GM19397 (cell line): ENCODE data around the gene TSC1.

Source experiments
- ATAC-seq: cut with Tn5 transposase; IDR thresholded peaks from one replicate; pipeline ENCODE4 v1.9.1; 2021; ENCODE audit warnings: mild to moderate bottlenecking, moderate library complexity; ENCODE audit not compliant: unreplicated experiment

TSC1 gene

DNA sequence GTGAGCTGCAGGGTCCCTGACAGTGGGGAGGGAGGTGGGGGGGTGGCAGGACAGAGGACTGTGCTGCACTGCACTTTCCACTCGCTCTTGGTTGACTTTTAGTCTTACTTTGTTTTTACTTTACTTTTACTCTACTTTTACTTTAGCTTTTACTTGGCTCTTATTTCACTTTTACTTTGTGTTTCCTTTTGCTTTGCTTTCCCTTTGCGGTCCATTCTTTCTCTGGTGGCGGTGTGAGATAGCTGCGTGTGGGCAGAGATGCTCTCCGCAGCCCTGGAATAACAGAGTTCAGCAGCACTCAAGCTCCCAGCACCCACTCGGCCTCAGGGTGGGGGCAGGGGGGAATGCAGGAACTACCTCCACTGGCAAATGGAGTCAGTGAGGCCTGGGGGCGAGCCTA, 71.0 kb downstream of the TSC1 start:
- no peak for ATAC-seq

GRCh38 chr9:132869266-132869665, 75.2 kb downstream of the TSC1 start:
- ATAC-seq = no peak

DNA sequence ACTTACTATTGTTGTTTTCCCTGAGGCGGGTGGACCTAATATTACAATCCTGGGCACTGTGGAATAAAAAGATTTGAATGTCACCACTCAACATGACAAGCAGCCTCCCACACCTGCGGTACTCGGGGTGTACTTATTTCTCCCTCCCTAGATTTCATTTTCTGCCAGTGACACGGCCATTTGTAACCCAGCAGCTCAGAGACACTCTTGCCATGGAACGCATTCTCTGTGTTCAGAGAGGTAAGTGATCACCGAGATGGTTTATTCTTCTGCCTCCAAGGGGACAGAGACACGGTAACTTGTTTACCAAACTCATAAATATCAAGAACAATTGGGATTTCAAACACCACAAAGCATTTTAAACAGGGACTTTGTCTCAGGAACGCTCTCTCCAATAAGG, 77.5 kb downstream of the TSC1 start:
- ATAC-seq = no peak

GRCh38 chr9:132864691-132865090, 79.7 kb downstream of the TSC1 start:
- ATAC-seq = no peak

- no peak for ATAC-seq
Observed at GRCh38 chr9:132864277-132864676, 80.1 kb downstream of the TSC1 start.

- ATAC-seq = no peak
Observed at GRCh38 chr9:132863096-132863495, 81.3 kb downstream of the TSC1 start.

DNA sequence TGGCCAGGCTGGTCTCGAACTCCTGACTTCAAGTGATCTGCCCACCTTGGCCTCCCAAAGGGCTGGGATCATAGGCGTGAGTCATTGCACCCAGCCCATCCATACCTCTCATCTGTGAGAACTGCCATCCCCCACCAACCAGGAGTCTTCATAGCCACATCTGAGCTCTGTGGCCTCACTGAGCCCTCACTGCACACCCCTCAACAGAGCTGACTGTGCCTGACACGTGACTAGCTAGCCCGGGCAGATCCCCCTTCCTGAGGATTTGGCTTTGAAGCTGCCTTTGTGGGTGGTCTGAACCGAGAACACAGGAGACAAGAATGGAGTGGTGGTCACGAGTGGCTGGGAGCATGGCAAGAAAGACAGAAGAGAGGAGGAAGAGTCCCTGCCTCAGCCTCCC, 81.9 kb downstream of the TSC1 start:
- ATAC-seq = no peak

- ATAC-seq = no peak
Observed at GRCh38 chr9:132861666-132862065, 82.8 kb downstream of the TSC1 start.

- no peak for ATAC-seq
Observed at GRCh38 chr9:132858751-132859150, 85.7 kb downstream of the TSC1 start.

DNA sequence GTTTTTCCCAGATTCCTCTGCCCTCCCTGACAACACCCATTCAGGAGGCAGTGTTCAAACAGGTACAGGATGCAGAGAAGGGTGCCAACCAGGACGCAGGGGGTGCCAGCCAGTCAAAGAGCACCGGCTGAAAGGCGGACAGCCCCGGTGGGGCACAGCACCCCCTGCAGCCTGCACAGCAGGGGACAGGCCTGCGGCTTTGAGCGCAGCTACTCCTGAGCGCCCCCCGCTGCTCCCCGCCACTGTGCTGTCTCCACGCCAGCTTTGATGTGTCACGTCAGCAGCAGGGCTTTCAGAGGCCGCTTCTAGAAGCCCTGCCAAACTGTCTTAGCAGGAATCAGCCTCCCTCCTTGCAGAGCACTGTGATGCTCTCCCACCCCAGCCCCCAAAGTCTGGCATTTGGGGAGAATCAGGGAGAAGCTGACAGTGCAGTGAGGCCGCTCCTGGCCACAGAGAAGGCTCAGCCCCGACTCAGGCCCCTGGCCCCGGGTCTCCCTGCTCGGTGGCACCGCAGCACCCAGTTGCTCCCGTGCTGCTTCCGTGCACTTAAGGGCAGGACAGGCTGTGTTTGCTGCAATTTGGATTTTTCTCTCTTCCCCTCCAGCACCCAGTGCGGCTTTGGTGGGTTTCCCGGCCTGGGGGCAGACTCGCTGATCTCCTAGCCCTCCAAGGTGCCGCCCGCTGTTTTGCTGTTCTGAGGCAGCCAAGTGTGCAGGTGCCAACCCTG, 86.6 kb downstream of the TSC1 start:
- ATAC-seq = no peak

DNA sequence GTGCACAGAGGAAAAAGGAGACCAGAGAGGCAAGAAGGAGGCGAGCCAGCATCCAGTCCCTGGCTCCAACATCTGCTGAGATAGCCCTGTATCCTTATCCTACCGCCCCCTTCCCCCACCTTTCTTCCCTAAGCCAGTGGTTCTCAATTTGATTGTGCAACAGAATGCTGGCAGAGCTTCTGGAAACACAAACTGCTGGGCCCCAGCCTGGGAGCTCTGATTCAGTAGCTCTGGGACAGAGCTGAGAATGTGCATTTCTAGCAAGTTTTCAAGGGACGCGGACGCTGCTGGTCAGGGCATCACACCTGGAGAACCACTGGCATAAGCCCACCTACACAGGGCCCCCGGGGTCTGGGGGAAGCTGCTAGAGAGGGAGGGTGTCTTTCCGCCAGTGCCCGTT, 87.4 kb downstream of the TSC1 start:
- no peak for ATAC-seq

DNA sequence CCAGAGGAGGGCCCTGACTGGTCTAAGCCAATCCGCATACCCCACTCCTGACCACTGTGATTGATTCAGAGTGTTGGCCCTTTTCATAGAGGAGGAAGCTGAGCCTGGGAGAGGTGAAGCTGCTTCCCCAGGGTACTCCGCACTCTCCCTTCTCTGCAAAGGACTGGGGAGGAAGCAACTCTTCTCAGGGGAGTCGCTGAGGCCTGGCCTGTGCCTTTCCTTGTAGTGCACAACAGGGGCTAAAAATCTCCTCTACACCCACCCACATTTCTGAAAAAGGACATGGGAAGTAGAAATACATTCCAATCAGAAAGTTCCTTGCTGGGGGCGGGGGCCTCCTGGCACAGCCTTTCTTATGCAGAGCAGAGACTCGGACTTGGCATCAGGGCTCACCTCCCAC, 88.5 kb downstream of the TSC1 start:
- ATAC-seq = no peak

DNA sequence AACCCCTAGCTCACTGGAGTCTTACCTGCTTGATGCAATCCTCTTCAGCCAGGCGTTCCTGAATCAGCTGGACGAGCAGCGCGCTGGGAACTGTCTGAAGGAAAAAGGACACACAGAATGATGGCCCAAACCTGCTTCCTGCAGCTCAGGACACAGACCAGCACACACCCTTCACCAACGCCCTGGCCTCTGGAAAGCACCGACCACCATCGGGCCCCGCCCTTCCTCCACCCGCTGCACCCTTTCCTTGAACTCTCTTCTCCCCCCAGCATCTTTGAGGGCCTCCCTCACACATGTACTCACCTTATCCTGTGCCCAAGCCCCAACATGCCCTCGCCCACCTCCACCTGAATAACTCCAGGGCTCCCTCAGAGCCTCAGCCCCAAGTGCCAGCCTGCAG, 89.6 kb downstream of the TSC1 start:
- ATAC-seq = no peak

- no peak for ATAC-seq
Observed at GRCh38 chr9:132853482-132853881, 90.9 kb downstream of the TSC1 start.

DNA sequence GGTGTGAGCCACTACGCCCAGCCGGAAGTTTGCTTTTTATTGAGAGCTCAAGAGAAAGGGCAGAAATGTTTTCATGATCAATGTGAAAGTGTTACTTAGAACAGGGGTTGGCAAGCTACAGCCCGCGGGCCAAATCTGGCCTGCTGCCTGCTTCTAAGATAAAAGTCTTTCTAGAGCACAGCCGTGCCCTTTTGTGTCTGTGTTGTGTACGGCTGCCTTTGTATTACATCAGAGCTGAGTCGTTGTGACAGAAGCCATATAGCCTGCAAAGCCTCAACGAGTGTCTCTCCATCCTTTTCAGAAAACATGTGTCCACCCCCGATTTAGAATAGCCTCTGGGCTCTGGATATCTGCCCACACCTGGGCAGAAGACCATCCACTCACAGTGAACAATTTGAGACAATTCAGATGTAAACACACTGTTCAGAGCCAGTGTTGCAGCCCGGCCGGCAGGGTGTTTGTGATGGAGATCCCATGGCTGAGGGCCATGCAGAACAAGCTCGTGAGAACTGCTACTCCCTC, 95.2 kb downstream of the TSC1 start:
- ATAC-seq = no peak

DNA sequence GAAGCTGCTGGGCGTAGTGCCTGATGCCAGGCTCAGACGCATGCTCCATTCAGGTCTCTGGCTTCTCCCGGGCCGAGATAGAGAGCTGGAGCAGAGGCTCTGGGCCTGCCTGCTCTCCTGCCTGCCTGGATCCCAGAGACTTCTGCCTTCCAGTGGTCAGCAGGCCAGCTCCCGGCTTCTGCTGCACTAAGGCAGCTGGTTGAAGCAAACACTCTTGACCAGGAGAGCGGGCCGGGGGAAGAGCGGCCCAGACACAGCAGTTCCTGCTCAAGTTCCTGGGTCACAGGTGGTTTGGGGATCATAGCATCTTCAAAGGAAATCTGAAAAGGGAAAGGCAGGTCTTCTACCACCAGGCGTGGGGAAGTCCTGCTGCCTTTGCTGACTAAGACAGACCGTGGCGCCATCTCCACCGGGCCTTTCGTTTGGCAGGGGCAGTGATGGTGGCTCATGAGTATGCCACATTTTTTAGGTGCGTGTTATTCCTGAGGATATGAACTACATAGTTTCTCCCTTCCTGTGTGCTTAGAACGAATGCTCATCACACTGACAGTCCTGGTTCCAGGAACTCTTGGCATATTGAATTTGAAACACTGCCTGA, 97.4 kb downstream of the TSC1 start:
- no peak for ATAC-seq

DNA sequence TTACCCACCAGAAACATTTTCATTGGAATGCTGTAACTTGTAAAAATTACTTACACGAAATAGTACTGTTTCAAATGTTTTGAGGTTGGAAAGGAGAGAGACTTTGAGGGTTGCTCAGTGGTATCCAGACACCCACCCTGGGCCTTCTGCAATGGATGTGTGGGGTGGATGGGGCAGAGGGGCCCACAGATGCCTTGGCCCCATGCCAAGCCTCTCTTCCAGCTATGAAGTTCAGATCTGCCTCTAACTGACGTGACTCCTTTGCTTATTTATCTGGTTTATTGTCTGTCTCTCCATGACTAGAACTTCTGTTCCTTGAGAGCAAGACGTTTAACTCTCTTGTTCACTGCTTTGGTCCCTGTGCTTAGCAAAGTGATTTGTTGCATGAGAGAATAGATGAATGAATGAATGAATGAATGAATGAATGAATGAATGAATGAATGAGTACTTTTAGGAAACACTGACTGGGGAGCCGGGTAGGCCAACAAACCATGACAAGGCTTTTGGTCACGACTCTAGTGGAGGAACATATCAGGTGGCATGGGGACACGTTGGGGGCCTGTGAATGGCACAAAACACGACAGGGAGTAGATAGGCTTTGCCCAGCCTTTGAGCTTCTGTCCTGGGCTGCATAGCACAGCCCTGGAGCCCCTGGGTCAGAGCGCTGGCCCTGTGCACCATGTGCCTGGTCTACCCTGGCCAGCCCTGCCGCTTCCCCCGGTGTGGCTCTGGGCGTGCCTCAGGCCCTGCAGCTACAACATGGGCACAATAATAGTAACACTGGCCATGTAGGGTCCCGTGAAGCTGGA, 98.1 kb downstream of the TSC1 start:
- no peak for ATAC-seq

GRCh38 chr9:132842124-132843044, 102.0 kb downstream of the TSC1 start:
- ATAC-seq = no peak
